DND-41 (cell line): ENCODE measurements around the gene HDAC3.

ENCODE experiments used
- CTCF ChIP-seq: IDR thresholded peaks from 2 replicates; pipeline ENCODE4 v1.5.1; 2012; ENCODE audit warnings: borderline replicate concordance, low read length, moderate library complexity, mild to moderate bottlenecking; ENCODE audit not compliant: poor library complexity, severe bottlenecking; ENCODE audit errors: extremely low read depth
- EZH2 ChIP-seq: IDR thresholded peaks from 3 replicates; pipeline ENCODE4 v1.6.1; 2012; ENCODE audit warnings: borderline replicate concordance, low read depth, mild to moderate bottlenecking, moderate library complexity, low read length, inconsistent platforms; ENCODE audit not compliant: severe bottlenecking

DNA sequence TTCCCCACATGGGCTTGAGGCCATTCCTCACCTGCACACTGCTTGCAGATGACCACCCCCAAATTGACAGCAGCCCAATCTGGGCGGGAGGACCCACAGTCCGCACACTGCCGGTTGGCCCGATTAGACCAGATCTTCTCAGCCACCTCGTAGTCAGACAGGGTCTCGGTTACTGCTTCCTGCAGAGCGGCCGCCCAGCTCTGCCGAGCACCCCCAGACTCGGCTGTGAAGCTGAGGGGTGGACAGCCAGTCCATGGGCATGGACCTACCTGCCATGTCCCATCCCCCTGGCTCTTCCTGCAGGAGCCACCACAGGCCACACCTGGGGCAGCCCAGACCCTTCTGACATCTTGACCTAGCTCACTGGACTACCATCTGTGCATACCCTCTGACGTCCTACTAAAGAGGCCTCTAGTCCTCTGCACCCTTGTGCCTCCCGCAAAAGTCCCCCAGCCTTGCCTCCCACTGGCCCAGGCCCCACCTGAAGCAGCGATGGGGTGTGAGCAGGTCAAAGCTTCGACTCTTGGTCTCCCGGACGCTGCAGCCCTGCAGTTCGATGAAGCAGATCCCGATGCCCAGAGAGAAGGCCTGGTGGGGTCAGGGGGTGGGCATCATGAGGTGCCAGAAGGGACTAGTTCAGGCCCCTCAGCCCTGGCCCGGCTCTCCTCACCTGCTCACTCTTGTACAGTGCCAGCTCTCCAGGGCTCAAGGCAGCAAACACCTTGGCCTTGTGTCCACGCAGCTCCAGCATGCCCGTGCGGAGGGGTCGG is 35.6 kb upstream of the HDAC3 start:
- no peak for TF ChIP-seq EZH2
- TF ChIP-seq CTCF: no peak
